ENCODE measurements around the gene APLF.

Gene APLF

GRCh38 chr2:68536000-68536399, 68.6 kb downstream of the APLF start:
- Histone ChIP-seq H2AFZ (ENCODE audit: low read length) (no peak overlapping the region), H3F3A (ENCODE audit: insufficient read depth, low read length) (no peaks in the 10 kb centered on the region), H3K9me2 (ENCODE audit: low read depth, low read length) (no peaks in the 10 kb centered on the region), H3K27ac (ENCODE audit: low read depth, low read length, poor library complexity, severe bottlenecking) (no peak overlapping the region), H3K9me3 (ENCODE audit: low read length) (0 out of 2 replicates have a peak, but pooled peaks cover 2% of the 10 kb centered on the region), H3K4me2 (ENCODE audit: low read length) (no peak overlapping the region), H4K20me1 (ENCODE audit: insufficient read depth, low read length) (no peaks in the 10 kb centered on the region), H3K4me3 (ENCODE audit: low read depth, low read length, poor library complexity, severe bottlenecking) (no peak overlapping the region), H3K4me1 (ENCODE audit: insufficient read depth, low read length, severe bottlenecking) (no peaks in the 10 kb centered on the region), H3K27me3 (ENCODE audit: insufficient read depth, low read length) (no peaks in the 10 kb centered on the region), H3K79me2 (ENCODE audit: insufficient read depth, low read length) (no peaks in the 10 kb centered on the region), H3K9ac (ENCODE audit: low read length) (no peak overlapping the region), H3K36me3 (ENCODE audit: insufficient read depth, low read length) (no peaks in the 10 kb centered on the region)
- TF ChIP-seq EZH2 (IDR thresholded peaks at IDR 0.05; ENCODE audit: borderline replicate concordance, low read length), result no peak
- TF ChIP-seq CTCF (IDR thresholded peaks at IDR 0.05; ENCODE audit: low read length), result no peak

GRCh38 chr2:68537011-68537410, 69.6 kb downstream of the APLF start:
- H3F3A ChIP-seq (ENCODE audit: insufficient read depth, low read length), result no peaks in the 10 kb centered on the region
- H3K9me2 ChIP-seq (ENCODE audit: low read depth, low read length), result no peaks in the 10 kb centered on the region
- no peaks in the 10 kb centered on the region for H4K20me1 ChIP-seq (ENCODE audit: insufficient read depth, low read length)
- no peak overlapping the region for H3K4me2 ChIP-seq (ENCODE audit: low read length)
- no peaks in the 10 kb centered on the region for H3K4me1 ChIP-seq (ENCODE audit: insufficient read depth, low read length, severe bottlenecking)
- no peak overlapping the region for H2AFZ ChIP-seq (ENCODE audit: low read length)
- no peak overlapping the region for H3K9ac ChIP-seq (ENCODE audit: low read length)
- no peaks in the 10 kb centered on the region for H3K27me3 ChIP-seq (ENCODE audit: insufficient read depth, low read length)
- no peak for TF ChIP-seq EZH2 (IDR thresholded peaks at IDR 0.05; ENCODE audit: borderline replicate concordance, low read length)
- no peak for TF ChIP-seq CTCF (IDR thresholded peaks at IDR 0.05; ENCODE audit: low read length)
- H3K4me3 ChIP-seq (ENCODE audit: low read depth, low read length, poor library complexity, severe bottlenecking), result no peak overlapping the region
- H3K9me3 ChIP-seq (ENCODE audit: low read length), result 0 out of 2 replicates have a peak, but pooled peaks cover 2% of the 10 kb centered on the region
- no peak overlapping the region for H3K27ac ChIP-seq (ENCODE audit: low read depth, low read length, poor library complexity, severe bottlenecking)
- H3K36me3 ChIP-seq (ENCODE audit: insufficient read depth, low read length), result no peaks in the 10 kb centered on the region
- no peaks in the 10 kb centered on the region for H3K79me2 ChIP-seq (ENCODE audit: insufficient read depth, low read length)

GRCh38 chr2:68537809-68538208, 70.4 kb downstream of the APLF start:
- H3K79me2 ChIP-seq (ENCODE audit: insufficient read depth, low read length), result no peaks in the 10 kb centered on the region
- no peaks in the 10 kb centered on the region for H3K36me3 ChIP-seq (ENCODE audit: insufficient read depth, low read length)
- H3K27me3 ChIP-seq (ENCODE audit: insufficient read depth, low read length), result no peaks in the 10 kb centered on the region
- no peak overlapping the region for H2AFZ ChIP-seq (ENCODE audit: low read length)
- H3K4me2 ChIP-seq (ENCODE audit: low read length), result no peak overlapping the region
- H3K4me1 ChIP-seq (ENCODE audit: insufficient read depth, low read length, severe bottlenecking), result no peaks in the 10 kb centered on the region
- TF ChIP-seq CTCF (IDR thresholded peaks at IDR 0.05; ENCODE audit: low read length), result no peak
- TF ChIP-seq EZH2 (IDR thresholded peaks at IDR 0.05; ENCODE audit: borderline replicate concordance, low read length), result no peak
- H4K20me1 ChIP-seq (ENCODE audit: insufficient read depth, low read length), result no peaks in the 10 kb centered on the region
- H3K4me3 ChIP-seq (ENCODE audit: low read depth, low read length, poor library complexity, severe bottlenecking), result no peak overlapping the region
- no peak overlapping the region for H3K9ac ChIP-seq (ENCODE audit: low read length)
- no peaks in the 10 kb centered on the region for H3K9me2 ChIP-seq (ENCODE audit: low read depth, low read length)
- no peaks in the 10 kb centered on the region for H3F3A ChIP-seq (ENCODE audit: insufficient read depth, low read length)
- H3K27ac ChIP-seq (ENCODE audit: low read depth, low read length, poor library complexity, severe bottlenecking), result no peak overlapping the region
- 0 out of 2 replicates have a peak, but pooled peaks cover 2% of the 10 kb centered on the region for H3K9me3 ChIP-seq (ENCODE audit: low read length)
